ENCODE results near the gene FTSJ3.
A peak's percentile ranks its signal among the peaks of the same experiment; 100 is the strongest.

FTSJ3 gene

GRCh38 chr17:63822537-63822936, 4.9 kb downstream of the FTSJ3 start:
- peaks cover 81% of the 10 kb centered on the region for H3K36me3 ChIP-seq (ENCODE audit: control insufficient read depth, insufficient read depth, low read length, severe bottlenecking)
- H3K9ac ChIP-seq (ENCODE audit: low read length), result no peak overlapping the region
- DNase-seq (ENCODE audit: low read depth), result no peak
- H3K9me3 ChIP-seq (ENCODE audit: control insufficient read depth, low read length), result no peaks in the 10 kb centered on the region
- no peaks in the 10 kb centered on the region for H3K27me3 ChIP-seq (replicated peaks; ENCODE audit: control insufficient read depth, insufficient read depth, low read length)
- no peak overlapping the region for H3K4me3 ChIP-seq (ENCODE audit: low read length)
- H3K4me1 ChIP-seq (ENCODE audit: control insufficient read depth, insufficient read depth, low read length), result peaks cover 9% of the 10 kb centered on the region

GRCh38 chr17:63821804-63822203, 5.7 kb downstream of the FTSJ3 start:
- H3K4me3 ChIP-seq (ENCODE audit: low read length), result no peak overlapping the region
- peaks cover 9% of the 10 kb centered on the region for H3K4me1 ChIP-seq (ENCODE audit: control insufficient read depth, insufficient read depth, low read length)
- peaks cover 88% of the 10 kb centered on the region for H3K36me3 ChIP-seq (ENCODE audit: control insufficient read depth, insufficient read depth, low read length, severe bottlenecking)
- H3K9ac ChIP-seq (ENCODE audit: low read length), result peak overlapping the region; percentile 2
- no peaks in the 10 kb centered on the region for H3K27me3 ChIP-seq (replicated peaks; ENCODE audit: control insufficient read depth, insufficient read depth, low read length)
- no peaks in the 10 kb centered on the region for H3K9me3 ChIP-seq (ENCODE audit: control insufficient read depth, low read length)
- no peak for DNase-seq (ENCODE audit: low read depth)

DNA sequence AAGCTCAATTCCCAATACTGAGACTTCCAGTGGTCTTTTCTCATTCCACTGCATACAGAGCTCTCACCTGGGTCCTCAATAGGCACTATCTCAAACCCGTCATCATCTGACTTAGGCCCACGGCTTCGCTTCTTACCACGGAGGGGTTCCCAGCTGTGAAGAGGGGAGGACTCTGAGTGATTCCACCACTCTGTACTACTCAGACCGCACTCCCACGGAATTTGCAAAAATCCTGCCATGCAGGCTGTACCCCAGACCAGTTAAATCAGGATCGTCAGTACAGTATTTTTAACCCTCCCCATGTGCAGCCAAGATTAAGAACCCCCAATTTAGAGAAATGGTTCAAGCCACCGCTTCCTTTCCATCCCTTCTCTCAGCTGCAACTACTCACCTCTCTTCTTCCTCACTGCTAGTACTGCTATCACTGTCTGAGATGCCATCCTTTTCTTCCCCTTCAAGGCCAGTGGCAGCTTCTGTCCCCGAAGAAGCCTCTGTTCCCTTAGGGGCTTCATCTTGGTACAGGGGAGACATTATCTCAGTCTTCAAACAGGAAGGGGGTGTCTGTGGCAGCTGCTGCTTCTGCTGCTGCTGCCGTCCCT, 6.4 kb downstream of the FTSJ3 start:
- Histone ChIP-seq H3K4me3 (ENCODE audit: low read length) (no peak overlapping the region), H3K36me3 (ENCODE audit: control insufficient read depth, insufficient read depth, low read length, severe bottlenecking) (peaks cover 96% of the 10 kb centered on the region), H3K9ac (ENCODE audit: low read length) (no peak overlapping the region)

DNA sequence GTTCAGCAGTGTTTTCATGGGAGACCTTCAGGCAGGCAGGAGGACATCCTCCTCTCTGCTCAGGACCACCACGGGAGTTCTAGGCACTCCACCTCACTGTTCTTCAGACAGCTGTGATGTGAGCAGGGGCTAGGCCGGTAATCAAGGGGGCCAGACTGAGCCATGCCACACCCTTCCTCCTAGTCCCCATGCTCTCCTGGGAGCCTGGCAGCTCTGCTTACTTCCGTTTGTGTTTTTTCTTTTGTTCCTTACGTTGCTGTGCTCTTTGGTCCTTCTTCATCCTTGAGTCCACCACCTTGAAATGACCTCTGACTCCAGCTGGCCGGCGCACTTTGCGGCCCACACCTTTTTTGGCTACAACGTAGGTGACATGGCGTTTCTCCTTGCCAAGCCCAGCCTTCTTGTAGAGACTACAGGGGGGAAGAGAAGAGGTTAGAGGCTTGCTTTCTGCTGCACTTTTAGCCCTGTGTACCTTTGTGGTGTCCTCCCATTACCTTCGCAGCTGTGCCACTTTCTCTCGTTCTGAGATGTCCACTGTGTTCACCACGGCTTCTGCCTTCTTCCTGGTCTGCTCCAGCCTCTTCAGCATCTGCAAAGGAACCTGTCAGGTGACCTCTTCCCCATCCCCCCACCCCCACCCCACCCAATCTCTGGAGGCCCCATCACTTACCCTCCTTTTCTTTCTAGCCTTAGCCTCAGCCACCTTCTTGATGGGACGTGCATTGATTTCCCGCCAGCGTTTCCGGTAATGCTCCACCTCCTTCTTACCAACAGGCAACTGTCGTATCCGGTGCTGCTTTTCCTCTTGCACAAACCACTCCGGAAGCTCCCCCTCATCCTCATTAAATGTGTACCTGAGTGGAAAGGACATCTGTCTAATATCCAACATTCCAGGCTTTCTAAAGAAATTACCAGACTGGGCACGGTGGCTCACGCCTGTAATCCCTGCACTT, 7.6 kb downstream of the FTSJ3 start:
- no peaks in the 10 kb centered on the region for H3K27me3 ChIP-seq (replicated peaks; ENCODE audit: control insufficient read depth, insufficient read depth, low read length)
- no peaks in the 10 kb centered on the region for H3K9me3 ChIP-seq (ENCODE audit: control insufficient read depth, low read length)
- peaks cover 98% of the 10 kb centered on the region for H3K36me3 ChIP-seq (ENCODE audit: control insufficient read depth, insufficient read depth, low read length, severe bottlenecking)
- DNase-seq (ENCODE audit: low read depth), result no peak
- H3K4me3 ChIP-seq (ENCODE audit: low read length), result no peak overlapping the region
- no peaks in the 10 kb centered on the region for H3K4me1 ChIP-seq (ENCODE audit: control insufficient read depth, insufficient read depth, low read length)
- H3K9ac ChIP-seq (ENCODE audit: low read length), result no peak overlapping the region

More for the DNA sequence above, 6.4 kb downstream of the FTSJ3 start:
- DNase-seq (ENCODE audit: low read depth), result no peak
- H3K9me3 ChIP-seq (ENCODE audit: control insufficient read depth, low read length), result no peaks in the 10 kb centered on the region
- H3K27me3 ChIP-seq (replicated peaks; ENCODE audit: control insufficient read depth, insufficient read depth, low read length), result no peaks in the 10 kb centered on the region
- H3K4me1 ChIP-seq (ENCODE audit: control insufficient read depth, insufficient read depth, low read length), result peaks cover 7% of the 10 kb centered on the region

GRCh38 chr17:63819131-63819530, 8.3 kb downstream of the FTSJ3 start:
- no peaks in the 10 kb centered on the region for H3K9me3 ChIP-seq (ENCODE audit: control insufficient read depth, low read length)
- no peak overlapping the region for H3K4me3 ChIP-seq (ENCODE audit: low read length)
- no peaks in the 10 kb centered on the region for H3K4me1 ChIP-seq (ENCODE audit: control insufficient read depth, insufficient read depth, low read length)
- no peak for DNase-seq (ENCODE audit: low read depth)
- H3K27me3 ChIP-seq (replicated peaks; ENCODE audit: control insufficient read depth, insufficient read depth, low read length), result no peaks in the 10 kb centered on the region
- H3K36me3 ChIP-seq (ENCODE audit: control insufficient read depth, insufficient read depth, low read length, severe bottlenecking), result peaks cover 98% of the 10 kb centered on the region
- no peak overlapping the region for H3K9ac ChIP-seq (ENCODE audit: low read length)

GRCh38 chr17:63817736-63818385, 9.6 kb downstream of the FTSJ3 start:
- Histone ChIP-seq H3K27me3 (replicated peaks; ENCODE audit: control insufficient read depth, insufficient read depth, low read length) (no peaks in the 10 kb centered on the region), H3K9ac (ENCODE audit: low read length) (no peak overlapping the region), H3K9me3 (ENCODE audit: control insufficient read depth, low read length) (no peaks in the 10 kb centered on the region), H3K4me3 (ENCODE audit: low read length) (no peak overlapping the region), H3K4me1 (ENCODE audit: control insufficient read depth, insufficient read depth, low read length) (no peaks in the 10 kb centered on the region), H3K36me3 (ENCODE audit: control insufficient read depth, insufficient read depth, low read length, severe bottlenecking) (peaks cover 99% of the 10 kb centered on the region)
- no peak for DNase-seq (ENCODE audit: low read depth)

GRCh38 chr17:63816669-63817068, 10.8 kb downstream of the FTSJ3 start:
- Histone ChIP-seq H3K4me1 (ENCODE audit: control insufficient read depth, insufficient read depth, low read length) (no peaks in the 10 kb centered on the region), H3K36me3 (ENCODE audit: control insufficient read depth, insufficient read depth, low read length, severe bottlenecking) (peaks cover 99% of the 10 kb centered on the region), H3K27me3 (replicated peaks; ENCODE audit: control insufficient read depth, insufficient read depth, low read length) (no peaks in the 10 kb centered on the region), H3K4me3 (ENCODE audit: low read length) (no peak overlapping the region), H3K9me3 (ENCODE audit: control insufficient read depth, low read length) (no peaks in the 10 kb centered on the region), H3K9ac (ENCODE audit: low read length) (no peak overlapping the region)
- DNase-seq (ENCODE audit: low read depth), result peak; percentile 36

DNA sequence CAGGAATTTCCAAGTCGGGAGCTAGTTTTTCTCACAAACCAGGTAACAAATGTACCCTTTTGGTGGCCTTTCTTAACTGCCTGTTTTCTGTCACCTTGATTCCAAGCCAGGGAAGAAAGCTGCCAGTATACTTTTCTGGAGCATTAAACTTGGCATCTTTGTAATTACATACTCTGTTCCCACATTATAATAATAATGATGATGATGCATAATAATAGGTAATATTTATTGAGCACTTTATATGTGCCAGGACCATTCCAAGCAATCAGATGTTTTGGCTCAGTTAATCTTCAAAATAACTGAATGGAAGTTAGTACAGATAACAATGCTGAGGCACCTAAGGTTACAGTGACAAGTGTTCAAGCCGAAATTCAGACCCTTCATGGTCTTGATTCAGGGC, 11.3 kb downstream of the FTSJ3 start:
- H3K4me3 ChIP-seq (ENCODE audit: low read length), result no peak overlapping the region
- no peaks in the 10 kb centered on the region for H3K9me3 ChIP-seq (ENCODE audit: control insufficient read depth, low read length)
- no peak overlapping the region for H3K9ac ChIP-seq (ENCODE audit: low read length)
- no peaks in the 10 kb centered on the region for H3K27me3 ChIP-seq (replicated peaks; ENCODE audit: control insufficient read depth, insufficient read depth, low read length)
- H3K4me1 ChIP-seq (ENCODE audit: control insufficient read depth, insufficient read depth, low read length), result no peaks in the 10 kb centered on the region
- no peak for DNase-seq (ENCODE audit: low read depth)
- H3K36me3 ChIP-seq (ENCODE audit: control insufficient read depth, insufficient read depth, low read length, severe bottlenecking), result peaks cover 99% of the 10 kb centered on the region

- DNase-seq (ENCODE audit: low read depth), result no peak
Measured at GRCh38 chr17:63809970-63810369, 17.5 kb downstream of the FTSJ3 start.

DNA sequence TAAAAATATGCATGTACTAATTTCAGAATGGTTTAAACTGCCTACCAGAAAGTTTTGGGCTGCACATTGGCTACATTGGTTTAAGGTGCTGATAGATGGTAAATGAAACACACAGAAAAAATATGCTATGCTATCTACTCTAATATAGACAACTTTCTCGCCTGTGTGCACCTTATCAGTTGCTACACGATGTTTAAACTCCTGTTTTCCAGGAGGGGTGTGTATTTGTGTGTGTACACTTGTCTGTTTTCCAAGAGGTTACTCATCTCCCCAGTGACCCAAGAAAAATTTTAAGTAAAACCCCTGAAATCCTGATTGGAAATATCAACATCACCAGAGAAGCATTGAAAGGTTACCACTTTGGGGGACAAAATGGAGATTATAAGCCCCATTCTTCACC, 21.9 kb downstream of the FTSJ3 start:
- no peak overlapping the region for H3K9ac ChIP-seq (ENCODE audit: low read length)
- H3K4me3 ChIP-seq (ENCODE audit: low read length), result no peak overlapping the region
- peaks cover 98% of the 10 kb centered on the region for H3K36me3 ChIP-seq (ENCODE audit: control insufficient read depth, insufficient read depth, low read length, severe bottlenecking)
- H3K4me1 ChIP-seq (ENCODE audit: control insufficient read depth, insufficient read depth, low read length), result peaks cover 9% of the 10 kb centered on the region
- DNase-seq (ENCODE audit: low read depth), result no peak
- H3K9me3 ChIP-seq (ENCODE audit: control insufficient read depth, low read length), result no peaks in the 10 kb centered on the region
- H3K27me3 ChIP-seq (replicated peaks; ENCODE audit: control insufficient read depth, insufficient read depth, low read length), result no peaks in the 10 kb centered on the region

More at GRCh38 chr17:63809970-63810369, 17.5 kb downstream of the FTSJ3 start:
- Histone ChIP-seq H3K36me3 (ENCODE audit: control insufficient read depth, insufficient read depth, low read length, severe bottlenecking) (peaks cover 100% of the 10 kb centered on the region), H3K27me3 (replicated peaks; ENCODE audit: control insufficient read depth, insufficient read depth, low read length) (no peaks in the 10 kb centered on the region), H3K9ac (ENCODE audit: low read length) (no peak overlapping the region), H3K4me3 (ENCODE audit: low read length) (no peak overlapping the region), H3K9me3 (ENCODE audit: control insufficient read depth, low read length) (no peaks in the 10 kb centered on the region), H3K4me1 (ENCODE audit: control insufficient read depth, insufficient read depth, low read length) (peaks cover 9% of the 10 kb centered on the region)

DNA sequence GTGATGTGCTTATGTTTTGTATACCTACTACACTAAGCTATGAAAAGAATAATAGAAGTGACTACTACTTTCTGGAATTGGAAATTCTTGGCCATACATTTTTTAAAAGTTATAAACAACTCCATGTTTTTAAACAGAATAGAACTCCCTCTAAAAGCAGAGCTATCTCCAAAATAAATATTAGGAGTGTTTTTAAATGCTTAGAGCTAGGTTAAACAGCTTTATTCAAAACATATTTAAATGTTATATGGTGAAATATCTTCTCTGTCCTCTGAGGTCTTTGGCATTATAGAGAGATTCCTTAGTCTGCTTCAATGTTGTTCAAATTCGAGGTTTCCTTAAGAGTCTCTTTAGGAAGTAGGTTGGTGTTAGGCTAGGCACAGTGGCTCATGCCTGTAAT, 23.1 kb downstream of the FTSJ3 start:
- no peaks in the 10 kb centered on the region for H3K9me3 ChIP-seq (ENCODE audit: control insufficient read depth, low read length)
- H3K36me3 ChIP-seq (ENCODE audit: control insufficient read depth, insufficient read depth, low read length, severe bottlenecking), result peaks cover 98% of the 10 kb centered on the region
- H3K4me1 ChIP-seq (ENCODE audit: control insufficient read depth, insufficient read depth, low read length), result peaks cover 9% of the 10 kb centered on the region
- H3K4me3 ChIP-seq (ENCODE audit: low read length), result no peak overlapping the region
- DNase-seq (ENCODE audit: low read depth), result peak; percentile 35
- no peaks in the 10 kb centered on the region for H3K27me3 ChIP-seq (replicated peaks; ENCODE audit: control insufficient read depth, insufficient read depth, low read length)
- no peak overlapping the region for H3K9ac ChIP-seq (ENCODE audit: low read length)
